IPS-18c (cell line): ENCODE results near the gene SEPTIN2.
"Not testable (repeated sequence)": the region's sequence is repeated elsewhere in the genome, so short reads cannot be mapped to it uniquely, and the experiment has no call there.

Source experiments
- H3K4me3 ChIP-seq: 2 replicates; pipeline ENCODE4 v1.7.0; 2013; ENCODE audit warnings: low read depth, mild to moderate bottlenecking, low read length, moderate library complexity; ENCODE audit not compliant: insufficient read depth
- H3K9me3 ChIP-seq: one replicate; pipeline ENCODE4 v1.6.1; 2013; ENCODE audit warnings: mild to moderate bottlenecking, low read length, moderate library complexity; ENCODE audit not compliant: control insufficient read depth, insufficient read depth

The SEPTIN2 gene

DNA sequence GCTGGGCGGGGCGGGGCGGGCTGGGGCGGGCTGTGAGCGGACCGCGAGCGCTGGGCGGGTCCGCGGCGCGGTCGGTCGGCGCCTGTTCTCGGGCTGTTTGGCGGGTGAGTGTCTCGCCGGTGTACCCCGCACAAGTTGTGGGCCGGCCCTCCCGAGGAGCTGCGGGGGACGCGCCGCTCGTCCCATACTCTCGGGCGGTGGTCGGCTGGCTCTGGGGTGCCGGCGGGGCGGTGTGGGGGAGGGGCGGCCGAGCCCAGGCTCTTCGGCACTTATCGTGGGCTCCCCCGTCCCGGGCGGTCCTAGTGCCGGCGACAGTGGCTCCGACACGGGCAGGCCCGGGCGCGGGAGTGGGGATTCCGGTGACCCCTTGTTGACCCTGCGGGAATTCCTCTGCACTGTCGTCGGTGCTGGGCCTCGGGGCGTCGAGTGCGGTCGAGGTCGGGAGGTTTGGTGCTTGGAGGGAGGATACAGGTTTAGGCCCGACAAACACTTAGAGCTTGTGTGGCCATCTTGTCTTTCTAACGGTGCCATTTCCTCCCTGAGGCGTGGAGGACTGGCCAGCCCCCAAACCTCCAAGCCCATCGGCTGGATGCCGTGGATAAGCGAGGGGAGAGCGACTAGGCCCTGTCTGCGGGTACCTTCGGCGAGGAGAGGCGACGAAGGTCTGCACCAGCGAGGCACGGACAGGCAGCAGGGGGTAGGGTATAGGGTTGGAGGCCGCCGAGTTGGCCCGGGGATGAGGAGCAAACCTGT is at the start of gene SEPTIN2:
TSS of gene SEPTIN2 (plus strand) at position 47 of the 753 bp plus-strand sequence. CDS start 8,308 bp downstream, outside the sequence.
- peak within 1 kb of the TSS; percentile 97 for H3K4me3 ChIP-seq
- no peaks in the 10 kb centered on the region for H3K9me3 ChIP-seq

DNA sequence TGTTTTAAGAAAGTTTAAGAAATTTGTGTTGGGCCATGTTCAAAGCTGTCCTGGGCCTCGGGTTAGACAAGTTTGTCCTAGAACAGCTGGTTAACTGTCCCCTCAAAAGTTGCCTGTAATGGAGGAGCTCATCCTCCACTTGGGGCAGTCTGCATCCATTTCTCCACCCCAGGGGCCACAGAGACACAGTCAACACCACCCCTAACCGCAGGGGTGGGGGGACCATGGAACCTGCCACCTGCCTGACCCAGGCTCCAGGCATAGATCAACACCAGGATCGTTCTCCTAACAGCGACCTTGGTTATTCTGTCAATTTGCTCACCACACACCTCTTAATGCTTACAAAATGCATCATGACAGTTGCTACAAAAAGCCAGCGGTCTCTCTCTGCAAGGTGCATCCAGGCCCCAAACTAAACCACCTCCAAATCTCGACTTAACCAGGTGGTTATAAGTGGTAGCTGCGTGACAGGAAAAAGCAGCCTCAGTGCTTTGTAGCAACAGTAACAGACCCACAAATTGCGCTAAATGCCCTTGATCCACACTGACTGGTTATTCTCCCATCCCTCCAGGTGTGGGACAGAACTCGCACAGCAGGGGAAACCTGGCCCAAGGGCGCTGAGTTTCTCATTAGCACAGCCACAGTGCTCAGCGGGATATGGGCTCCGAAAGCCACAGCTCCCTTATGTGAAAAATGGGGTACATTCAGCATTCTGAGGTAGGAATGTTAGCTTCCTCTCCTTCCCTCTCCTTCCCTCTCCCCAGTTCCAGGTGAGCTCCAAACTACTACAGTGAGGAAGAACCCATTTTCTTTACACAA is 48.3 kb upstream of the SEPTIN2 start:
- Histone ChIP-seq H3K9me3 (no peaks in the 10 kb centered on the region), H3K4me3 (no peak overlapping the region)

DNA sequence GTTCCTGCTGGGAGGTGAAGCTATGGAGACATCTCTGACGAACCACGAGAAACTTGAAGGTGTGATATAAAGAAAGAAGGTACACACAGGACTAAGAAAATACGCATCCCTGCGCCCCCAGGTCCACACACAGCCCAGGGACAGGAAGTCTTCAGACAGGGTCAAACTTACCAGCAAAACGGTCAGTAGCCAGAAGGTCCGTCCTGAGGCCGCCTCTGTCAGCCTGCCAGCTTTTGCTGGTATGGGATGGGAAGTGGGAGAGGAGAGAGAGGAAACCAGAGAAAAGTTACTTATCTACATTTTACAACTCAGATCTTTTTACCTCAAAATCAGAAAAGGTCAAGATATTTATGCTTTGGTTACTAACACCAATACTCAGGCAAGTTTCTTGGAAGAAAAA is 47.4 kb upstream of the SEPTIN2 start:
- no peak overlapping the region for H3K4me3 ChIP-seq
- no peaks in the 10 kb centered on the region for H3K9me3 ChIP-seq

DNA sequence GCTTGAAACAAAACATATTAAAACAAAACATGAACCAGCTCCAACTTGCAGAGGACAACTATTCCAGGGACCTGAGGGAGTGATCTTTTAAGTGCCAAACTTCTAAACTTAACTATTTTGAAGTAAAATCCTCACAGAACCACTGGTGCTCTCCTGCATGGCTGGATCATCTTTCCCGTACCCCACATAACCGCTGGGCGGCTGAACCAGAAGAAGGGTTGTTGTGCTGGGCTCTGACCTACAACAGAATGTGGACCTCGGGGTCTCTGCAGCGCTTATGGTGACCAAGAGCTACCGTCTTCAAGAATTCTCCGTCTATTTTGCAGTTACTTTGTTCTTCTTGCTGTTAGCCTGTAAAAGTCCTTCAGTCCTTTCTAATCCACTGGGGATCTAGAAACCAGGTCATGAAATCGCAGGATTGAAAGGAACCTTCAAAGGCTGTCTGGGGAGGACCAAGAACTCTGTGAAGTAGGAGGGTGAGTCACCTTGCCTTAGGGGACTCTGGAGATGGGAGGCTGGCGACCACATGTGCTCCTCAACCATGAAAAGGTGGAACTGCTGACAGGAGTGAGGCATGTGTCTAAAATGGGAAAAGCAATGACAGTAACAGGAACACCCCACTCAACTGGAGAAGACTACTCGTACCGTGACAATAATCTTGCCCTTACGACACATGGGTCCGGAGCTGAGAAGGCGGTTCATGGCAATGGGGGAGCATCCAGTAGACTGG is 46.8 kb upstream of the SEPTIN2 start:
- Histone ChIP-seq H3K4me3 (no peak overlapping the region), H3K9me3 (no peaks in the 10 kb centered on the region)

DNA sequence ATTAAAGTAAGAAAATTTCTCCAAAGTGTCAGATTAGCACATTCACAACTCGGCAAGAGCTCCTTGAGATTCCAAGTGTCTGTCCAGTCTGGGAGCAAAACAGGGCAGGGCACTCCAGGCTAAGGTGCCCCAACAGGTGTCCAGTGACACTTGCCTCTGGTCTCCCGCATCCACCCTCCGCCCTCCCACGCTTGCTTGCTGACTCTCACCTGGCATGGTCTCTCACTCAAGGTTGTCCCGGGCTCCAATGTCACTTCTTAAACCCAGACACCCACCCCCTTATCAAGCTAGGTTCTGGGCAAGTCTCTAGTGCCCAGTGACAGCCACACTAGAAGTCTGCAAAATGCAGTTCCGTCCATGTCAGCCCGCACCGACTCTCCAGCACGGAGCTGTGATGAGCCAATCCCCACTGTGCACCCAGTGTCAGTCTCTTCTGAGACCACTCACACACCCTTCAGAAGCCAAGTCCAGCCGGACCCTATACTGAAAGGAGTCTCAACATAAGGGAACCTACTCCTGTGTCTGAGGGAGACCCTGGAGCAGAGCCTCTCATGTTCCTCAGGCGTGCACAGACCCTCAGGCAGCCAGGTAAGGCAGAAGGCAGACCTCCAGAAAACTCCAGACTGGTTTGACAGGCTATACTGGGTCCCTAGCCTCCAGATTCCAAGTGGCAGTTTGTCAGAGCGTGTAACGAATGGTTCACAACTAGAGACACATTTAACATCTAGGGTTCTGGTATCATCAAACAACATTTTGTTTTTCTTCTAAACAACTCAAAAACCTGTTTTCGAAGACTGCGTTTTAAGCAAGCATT is 45.8 kb upstream of the SEPTIN2 start:
- Histone ChIP-seq H3K9me3 (no peaks in the 10 kb centered on the region), H3K4me3 (no peak overlapping the region)

DNA sequence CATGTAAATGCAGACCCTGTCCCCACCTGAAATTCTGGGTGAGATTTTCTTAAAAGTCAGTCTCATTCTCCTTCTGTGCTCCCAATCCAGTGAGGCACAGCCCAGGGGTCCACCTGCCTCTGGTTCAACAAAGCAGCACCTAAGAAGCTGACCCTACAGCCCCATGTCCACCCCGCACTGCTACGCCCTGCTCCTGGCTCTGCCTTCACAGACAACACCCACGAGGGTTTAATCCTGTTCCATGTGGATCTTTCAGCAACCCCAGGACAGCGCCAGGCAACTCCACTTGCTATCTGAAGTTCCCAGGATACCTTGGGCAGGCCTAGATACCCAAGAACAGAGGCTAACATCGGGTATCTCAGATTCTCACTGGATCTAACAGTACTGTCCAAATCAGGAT is 45.2 kb upstream of the SEPTIN2 start:
- Histone ChIP-seq H3K4me3 (no peak overlapping the region), H3K9me3 (no peaks in the 10 kb centered on the region)

DNA sequence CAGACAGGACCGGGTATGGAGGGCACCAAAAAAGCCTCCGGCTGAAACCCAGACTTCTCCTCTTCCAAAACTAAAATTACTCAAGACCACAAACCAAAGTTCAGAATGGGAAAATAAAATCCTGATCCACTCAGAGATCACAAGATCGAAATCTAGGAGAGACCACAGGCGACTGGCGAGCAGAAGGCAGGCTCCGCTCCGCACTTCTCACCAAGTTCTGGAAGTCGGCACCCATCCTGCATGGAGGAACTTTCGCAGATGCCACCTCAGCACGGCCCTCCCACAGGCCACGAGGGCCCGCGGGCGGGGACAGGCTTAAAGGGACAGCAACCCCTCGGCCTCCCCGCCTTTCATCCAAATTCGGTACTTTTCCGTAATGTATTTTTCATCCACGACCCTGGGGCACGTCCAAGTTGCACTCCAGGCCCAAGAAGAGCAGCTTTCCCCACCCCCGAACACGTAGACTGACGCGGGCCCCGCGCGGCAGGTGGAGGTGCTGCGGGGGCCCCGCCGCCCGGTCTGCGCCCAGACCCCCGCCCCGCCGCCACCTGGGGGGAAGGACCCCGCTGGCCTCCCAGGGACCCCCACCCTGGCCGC is 43.9 kb upstream of the SEPTIN2 start:
- H3K9me3 ChIP-seq, result no peaks in the 10 kb centered on the region
- peak overlapping the region; percentile 59 for H3K4me3 ChIP-seq

DNA sequence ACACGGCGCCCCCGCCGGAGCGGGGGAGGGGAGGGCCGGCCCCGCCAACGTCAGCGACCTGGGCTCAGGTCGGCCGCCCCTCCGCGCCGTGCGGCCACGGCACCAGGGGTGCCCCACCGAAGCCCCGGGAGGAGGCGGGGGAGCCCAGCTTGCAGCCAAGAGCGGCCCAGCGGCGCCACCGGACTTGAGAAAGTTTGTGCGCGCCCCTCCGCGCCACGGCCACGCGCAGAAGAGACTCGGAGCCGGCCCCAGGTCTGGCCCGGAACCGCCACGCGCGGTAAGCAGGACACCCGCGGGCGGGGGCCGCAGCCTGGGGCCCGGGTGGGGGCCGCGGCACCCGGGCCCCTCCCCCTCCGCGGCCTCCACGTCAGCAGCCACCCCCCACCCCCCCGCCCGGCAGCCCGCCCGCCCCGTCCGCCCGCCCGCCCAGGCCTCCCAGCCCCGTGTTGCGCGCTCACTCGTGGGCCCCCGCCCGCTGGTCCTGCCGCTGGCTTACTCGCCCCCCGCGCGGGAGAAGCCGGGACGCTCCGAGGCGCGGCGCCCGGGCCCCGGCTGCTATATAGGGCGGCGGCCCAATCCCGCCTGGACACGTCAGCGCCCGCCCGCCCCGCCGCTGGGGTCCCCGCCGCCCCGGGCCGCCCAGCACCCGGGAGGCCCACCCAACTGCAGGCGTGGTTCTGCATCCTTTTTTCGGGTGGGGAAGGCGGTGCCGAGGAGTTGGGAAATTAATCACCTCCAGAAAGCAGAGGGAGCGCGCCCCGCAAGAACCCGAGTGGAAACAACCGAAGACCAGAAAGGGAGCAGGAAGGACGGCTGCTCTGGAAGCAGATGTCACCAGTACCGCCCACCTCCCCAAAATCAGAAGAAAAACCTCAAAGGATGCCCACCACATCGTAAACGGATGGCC is 43.2 kb upstream of the SEPTIN2 start:
- Histone ChIP-seq H3K9me3 (no peaks in the 10 kb centered on the region), H3K4me3 (peak overlapping the region; percentile 72)

DNA sequence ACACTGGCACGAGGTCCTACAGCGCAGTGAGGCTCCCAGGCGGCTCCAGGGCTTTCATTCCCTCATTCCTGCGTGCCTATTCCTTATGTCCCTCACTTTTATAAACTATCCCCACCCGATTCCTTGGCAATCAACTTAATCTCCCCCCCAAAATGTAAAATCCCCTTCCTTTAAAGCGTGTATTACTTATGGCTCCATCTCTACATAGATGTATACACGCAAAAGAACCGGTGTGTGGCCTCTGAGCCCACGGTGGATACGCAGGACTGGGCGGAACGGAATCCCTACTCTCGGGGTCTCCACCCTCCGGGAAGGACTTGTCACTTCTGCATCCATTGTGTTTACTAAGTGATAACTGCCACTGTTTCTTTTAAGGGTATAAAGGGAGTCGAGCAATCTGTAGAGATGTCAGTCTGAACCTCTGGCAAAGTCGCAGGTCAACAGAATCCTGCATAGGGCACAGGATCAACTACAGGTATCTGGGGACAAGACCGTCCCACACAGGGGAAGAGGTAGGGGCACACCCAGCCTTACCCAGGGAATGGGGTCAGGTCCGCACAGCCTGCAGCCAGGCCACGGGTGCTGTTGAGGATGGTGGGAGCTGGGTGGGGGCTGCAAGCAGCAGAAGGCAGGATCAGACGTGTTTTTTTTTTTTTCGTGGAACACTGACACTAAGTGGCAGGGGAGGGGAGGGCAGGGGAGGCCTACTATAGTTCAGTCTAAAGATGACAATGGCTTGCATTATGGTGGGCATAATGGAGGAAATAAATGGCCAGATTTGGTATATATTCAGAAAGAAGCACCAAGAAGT is 42.3 kb upstream of the SEPTIN2 start:
- Histone ChIP-seq H3K4me3 (peak overlapping the region; percentile 72), H3K9me3 (no peaks in the 10 kb centered on the region)

DNA sequence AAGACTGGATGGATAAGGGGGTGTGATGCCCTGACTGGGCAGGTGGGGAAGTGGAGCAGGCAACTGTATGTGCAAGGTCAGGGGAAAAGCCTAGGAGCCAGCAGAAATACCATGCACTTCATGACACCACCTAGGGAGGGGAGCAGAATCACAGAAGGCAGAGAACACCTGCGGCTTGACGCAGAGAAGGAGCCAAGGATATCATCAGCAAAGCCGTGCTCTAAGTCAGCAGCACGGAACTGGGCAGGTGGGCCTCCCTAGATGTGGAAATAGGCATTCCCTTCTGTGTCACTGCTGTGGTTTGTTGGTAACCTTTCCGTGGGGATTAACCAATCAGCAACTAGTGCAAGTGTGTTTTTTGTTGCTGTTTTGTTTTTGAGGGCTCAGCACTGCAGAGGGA is 41.6 kb upstream of the SEPTIN2 start:
- Histone ChIP-seq H3K4me3 (no peak overlapping the region), H3K9me3 (no peaks in the 10 kb centered on the region)

DNA sequence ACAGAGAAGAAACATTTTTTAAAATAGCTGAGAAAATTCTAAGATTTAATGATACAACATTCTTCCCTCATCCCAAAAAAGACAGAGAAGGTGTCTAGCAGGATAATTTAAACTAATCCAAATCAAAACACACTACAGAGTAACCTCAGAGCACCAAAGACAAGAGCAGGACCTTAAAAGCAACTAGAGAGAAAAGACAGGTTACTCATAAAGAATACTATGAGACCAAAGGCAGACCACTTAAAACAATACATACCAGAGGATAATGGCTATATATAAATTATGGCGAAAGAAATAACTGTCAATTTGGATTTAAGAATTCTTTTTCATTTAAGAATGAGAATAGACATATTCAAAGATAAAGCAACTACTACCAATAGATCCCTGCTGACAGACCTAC is 40.2 kb upstream of the SEPTIN2 start:
- H3K4me3 ChIP-seq, result no peak overlapping the region
- no peaks in the 10 kb centered on the region for H3K9me3 ChIP-seq

DNA sequence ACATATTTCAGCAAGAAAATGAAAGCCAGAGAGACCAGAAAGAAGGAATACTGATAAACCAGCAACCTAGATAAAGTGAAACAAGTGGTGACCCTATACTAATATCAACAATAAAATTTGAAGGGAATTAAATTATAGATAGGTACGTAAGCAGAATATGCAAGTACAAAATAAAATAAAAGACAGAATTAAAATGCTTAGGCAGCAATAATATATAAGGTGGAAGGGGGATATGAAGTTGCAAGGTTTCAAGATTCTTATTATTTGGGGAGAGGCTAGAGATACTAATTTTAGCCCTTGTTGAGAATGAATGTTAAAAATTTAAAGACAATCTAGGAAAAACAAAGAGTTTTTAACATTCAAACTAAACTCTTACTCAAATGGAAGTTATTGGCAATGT is 39.8 kb upstream of the SEPTIN2 start:
- Histone ChIP-seq H3K9me3 (no peaks in the 10 kb centered on the region), H3K4me3 (no peak overlapping the region)

DNA sequence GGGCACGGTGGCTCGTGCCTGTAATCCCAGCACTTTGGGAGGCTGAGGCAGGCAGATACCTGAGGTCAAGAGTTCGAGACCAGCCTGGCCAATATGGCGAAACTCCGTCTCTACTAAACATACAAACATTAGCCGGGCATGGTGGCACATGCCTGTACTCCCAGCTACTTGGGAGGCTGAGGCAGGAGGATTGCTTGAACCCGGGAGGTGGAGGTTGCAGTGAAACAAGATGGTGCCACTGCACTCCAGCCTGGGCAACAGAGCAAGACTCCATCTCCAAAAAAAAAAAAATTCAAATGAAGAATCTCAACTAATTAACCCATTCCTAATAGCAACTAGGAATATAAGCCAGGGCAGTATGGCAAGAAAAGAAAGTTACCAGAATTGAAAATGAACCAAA is 37.4 kb upstream of the SEPTIN2 start:
- H3K4me3 ChIP-seq, H3K9me3 ChIP-seq: not testable (repeated sequence)

DNA sequence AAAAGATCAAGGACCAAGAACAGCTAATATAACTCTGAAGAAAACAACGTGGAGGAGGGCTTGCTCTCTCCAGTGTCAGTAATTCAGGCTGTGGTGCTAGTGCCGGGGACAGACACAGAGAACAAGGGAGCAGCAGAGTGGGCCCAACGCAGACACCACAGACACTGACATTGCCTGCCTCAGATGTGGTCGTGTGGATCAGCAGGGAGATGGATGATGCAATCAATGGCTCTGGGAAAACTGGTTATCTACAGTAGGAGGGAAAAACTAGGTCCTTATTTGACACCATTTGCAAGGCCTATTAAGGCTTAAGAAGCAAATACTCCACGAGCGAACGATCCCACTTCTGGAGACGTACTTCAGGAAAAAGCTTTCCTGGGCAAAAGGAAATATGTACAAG is 36.3 kb upstream of the SEPTIN2 start:
- H3K4me3 ChIP-seq, result no peak overlapping the region

DNA sequence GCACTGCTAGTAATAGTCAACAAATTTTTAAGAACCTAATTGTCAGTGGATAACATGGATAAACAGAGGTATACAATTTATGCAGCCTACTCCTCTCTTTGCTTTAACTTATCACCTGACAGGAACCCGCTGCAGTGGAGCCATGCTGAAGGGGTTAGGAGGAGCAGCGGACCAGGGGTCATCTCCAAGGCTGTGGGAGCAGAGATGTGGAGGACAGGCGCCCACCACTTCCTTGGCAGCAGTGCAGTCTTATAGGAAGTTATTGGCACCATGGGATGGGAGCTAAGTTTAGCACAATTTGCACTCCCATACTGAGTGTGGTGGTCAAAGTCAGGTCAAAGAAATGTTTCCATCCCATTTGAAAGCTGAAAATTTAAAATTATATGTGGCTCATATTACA is 35.9 kb upstream of the SEPTIN2 start:
- Histone ChIP-seq H3K9me3 (no peaks in the 10 kb centered on the region), H3K4me3 (no peak overlapping the region)

More for the DNA sequence above, 36.3 kb upstream of the SEPTIN2 start:
- no peaks in the 10 kb centered on the region for H3K9me3 ChIP-seq
